Measurements from ENCODE around the gene OGG1.

GRCh38 chr3:9767418-9767817 lies 17.7 kb downstream of the OGG1 start:
- TF ChIP-seq CTCF (conservative IDR thresholded peaks at IDR 0.05; ENCODE audit: low read depth, low read length) (no peak), EZH2 (IDR thresholded peaks at IDR 0.05; ENCODE audit: low read length, unreplicated experiment) (no peak)

Measured in PC-3 (cell line).